Measurements from ENCODE around the gene B3GNT8. TPM values are rescaled to one million over a fixed set of nuclear protein-coding genes. Genes with fewer than 3 reads are reported as not detected.
"Not testable (repeated sequence)": the region's sequence is repeated elsewhere in the genome, so short reads cannot be mapped to it uniquely, and the experiment has no call there.

Gene B3GNT8
- total RNA-seq, 1 donor from 2014 or later: 4.6 TPM

DNA sequence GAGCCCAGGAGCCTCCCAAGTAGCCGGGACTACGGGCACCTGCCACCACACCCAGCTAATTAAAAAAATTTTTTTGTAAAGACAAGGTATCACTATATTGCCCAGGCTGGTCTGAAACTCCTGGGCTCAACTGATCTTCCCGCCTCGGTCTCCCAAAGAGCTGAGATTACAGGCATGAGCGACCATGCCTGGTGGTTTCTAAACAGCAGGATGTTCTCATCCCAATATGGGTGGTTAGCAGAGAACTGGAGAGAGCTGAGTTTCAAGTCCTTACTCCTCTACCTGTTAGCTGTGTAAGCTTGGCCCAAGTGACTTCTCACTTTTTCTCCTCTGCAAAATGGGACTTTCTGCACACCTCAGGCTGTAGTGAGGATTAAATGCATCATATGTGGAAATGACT, 42.8 kb downstream of the B3GNT8 start:
- no peaks in the 10 kb centered on the region for H3K9me3 Mint-ChIP-seq (ENCODE audit: low read depth)
- H3K36me3 Mint-ChIP-seq (ENCODE audit: insufficient read depth): peaks cover 2% of the 10 kb centered on the region
- H3K27me3 Mint-ChIP-seq: no peaks in the 10 kb centered on the region
- H3K4me3 Mint-ChIP-seq (ENCODE audit: low read depth): no peak overlapping the region
- H3K27ac Mint-ChIP-seq: no peak overlapping the region
- no peaks in the 10 kb centered on the region for H3K4me1 Mint-ChIP-seq (ENCODE audit: low read depth)
- TF ChIP-seq, protein P1, sequence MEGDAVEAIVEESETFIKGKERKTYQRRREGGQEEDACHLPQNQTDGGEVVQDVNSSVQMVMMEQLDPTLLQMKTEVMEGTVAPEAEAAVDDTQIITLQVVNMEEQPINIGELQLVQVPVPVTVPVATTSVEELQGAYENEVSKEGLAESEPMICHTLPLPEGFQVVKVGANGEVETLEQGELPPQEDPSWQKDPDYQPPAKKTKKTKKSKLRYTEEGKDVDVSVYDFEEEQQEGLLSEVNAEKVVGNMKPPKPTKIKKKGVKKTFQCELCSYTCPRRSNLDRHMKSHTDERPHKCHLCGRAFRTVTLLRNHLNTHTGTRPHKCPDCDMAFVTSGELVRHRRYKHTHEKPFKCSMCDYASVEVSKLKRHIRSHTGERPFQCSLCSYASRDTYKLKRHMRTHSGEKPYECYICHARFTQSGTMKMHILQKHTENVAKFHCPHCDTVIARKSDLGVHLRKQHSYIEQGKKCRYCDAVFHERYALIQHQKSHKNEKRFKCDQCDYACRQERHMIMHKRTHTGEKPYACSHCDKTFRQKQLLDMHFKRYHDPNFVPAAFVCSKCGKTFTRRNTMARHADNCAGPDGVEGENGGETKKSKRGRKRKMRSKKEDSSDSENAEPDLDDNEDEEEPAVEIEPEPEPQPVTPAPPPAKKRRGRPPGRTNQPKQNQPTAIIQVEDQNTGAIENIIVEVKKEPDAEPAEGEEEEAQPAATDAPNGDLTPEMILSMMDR (IDR thresholded peaks at IDR 0.05; ENCODE audit: unreplicated experiment): no peak
- no peak for DNase-seq (ENCODE audit: low spot score, unreplicated experiment)

DNA sequence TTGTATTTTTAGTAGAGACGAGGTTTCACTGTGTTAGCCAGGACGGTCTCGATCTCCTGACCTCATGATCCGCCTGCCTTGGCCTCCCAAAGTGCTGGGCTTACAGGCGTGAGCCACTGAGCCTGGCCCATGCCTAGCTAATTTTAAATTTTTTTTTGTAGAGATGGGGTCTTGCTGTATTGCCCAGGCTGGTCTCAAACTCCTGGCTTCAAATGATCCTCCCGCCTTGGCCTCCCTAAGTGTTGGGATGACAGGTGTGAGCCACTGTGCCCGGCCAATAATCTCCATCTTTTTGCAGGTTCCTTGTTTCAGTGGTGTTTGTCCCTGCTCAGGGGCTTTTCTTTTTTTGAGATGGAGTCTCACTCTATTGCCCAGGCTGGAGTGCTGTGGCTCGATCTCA, 45.6 kb downstream of the B3GNT8 start:
- H3K9me3 Mint-ChIP-seq (ENCODE audit: low read depth); H3K4me3 Mint-ChIP-seq (ENCODE audit: low read depth); H3K36me3 Mint-ChIP-seq (ENCODE audit: insufficient read depth); DNase-seq (ENCODE audit: low spot score, unreplicated experiment); H3K27ac Mint-ChIP-seq; H3K4me1 Mint-ChIP-seq (ENCODE audit: low read depth); H3K27me3 Mint-ChIP-seq: not testable (repeated sequence)

GRCh38 chr19:41377977-41378709, 49.0 kb downstream of the B3GNT8 start:
- no peak overlapping the region for H3K4me3 Mint-ChIP-seq (ENCODE audit: low read depth)
- no peaks in the 10 kb centered on the region for H3K36me3 Mint-ChIP-seq (ENCODE audit: insufficient read depth)
- TF ChIP-seq, protein P1 (IDR thresholded peaks at IDR 0.05; ENCODE audit: unreplicated experiment): peak; percentile 27
- H3K4me1 Mint-ChIP-seq (ENCODE audit: low read depth): peaks cover 8% of the 10 kb centered on the region
- H3K27me3 Mint-ChIP-seq: no peaks in the 10 kb centered on the region
- peak overlapping the region; percentile 41 for H3K27ac Mint-ChIP-seq
- DNase-seq (ENCODE audit: low spot score, unreplicated experiment): no peak
- no peaks in the 10 kb centered on the region for H3K9me3 Mint-ChIP-seq (ENCODE audit: low read depth)

DNA sequence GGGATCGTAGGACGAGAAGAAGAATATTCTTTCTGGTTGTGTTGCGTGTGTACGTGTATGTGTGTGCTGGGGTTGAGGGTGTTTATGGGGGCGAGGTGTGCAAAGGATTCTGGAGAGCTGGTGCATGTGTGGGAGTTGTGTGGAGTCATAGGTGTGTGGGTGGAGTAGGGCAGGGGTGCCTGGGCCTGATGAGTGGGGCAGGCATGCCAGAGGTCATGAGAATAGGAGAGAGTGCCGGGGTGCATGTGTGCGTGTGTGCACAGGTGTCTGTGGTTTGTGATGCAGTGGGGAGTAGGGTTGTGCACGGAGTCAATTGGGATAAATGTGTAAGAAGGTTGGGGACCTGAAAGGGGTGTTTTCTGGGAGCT, 50.2 kb downstream of the B3GNT8 start:
- Mint-ChIP-seq H3K27me3 (no peaks in the 10 kb centered on the region), H3K27ac (peak overlapping the region; percentile 48), H3K9me3 (ENCODE audit: low read depth) (no peaks in the 10 kb centered on the region), H3K4me3 (ENCODE audit: low read depth) (peak overlapping the region; percentile 61), H3K36me3 (ENCODE audit: insufficient read depth) (no peaks in the 10 kb centered on the region), H3K4me1 (ENCODE audit: low read depth) (peaks cover 8% of the 10 kb centered on the region)
- TF ChIP-seq, protein P1 (IDR thresholded peaks at IDR 0.05; ENCODE audit: unreplicated experiment): no peak
- no peak for DNase-seq (ENCODE audit: low spot score, unreplicated experiment)

DNA sequence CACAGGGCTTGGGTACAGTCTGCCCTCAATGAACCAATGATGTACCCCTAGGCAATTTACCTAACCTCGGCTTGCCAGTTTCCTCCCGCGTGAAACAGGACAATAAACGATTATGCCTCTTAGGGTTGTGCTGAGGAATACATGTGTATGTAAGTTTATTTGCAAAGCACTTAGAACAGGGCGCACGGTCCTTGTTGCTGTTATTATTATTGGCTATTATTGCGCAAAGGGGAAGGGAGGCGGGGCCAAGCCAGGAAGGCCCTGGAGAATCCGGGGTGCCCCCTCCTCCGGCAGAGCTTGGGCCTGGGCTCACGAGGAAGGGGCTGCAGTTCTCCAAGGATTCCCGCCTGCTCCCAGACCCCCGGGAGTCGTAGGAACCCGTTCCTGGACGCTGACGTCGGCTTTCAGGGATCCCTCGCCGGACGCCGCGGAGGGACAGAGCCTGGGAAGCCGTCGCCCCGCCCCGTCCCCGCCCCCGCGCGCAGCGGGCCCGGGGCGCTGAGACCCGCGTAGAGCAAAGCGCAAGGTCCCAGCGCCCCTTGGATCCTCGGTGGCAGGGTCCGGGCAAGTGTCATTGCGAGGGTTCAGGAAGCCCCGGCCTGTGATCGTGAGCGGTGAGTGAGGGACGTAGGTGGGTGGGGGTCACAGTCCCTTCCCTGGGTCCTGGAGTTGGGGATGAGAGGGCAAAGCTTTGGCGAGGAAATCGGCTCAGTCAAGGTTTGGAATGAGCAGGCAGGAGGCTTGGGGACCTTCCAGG, 50.8 kb downstream of the B3GNT8 start, which contains the start of gene TMEM91:
Gene TMEM91 (plus strand): TSS at position 293 of the 757 bp plus-strand sequence. CDS start 1,777 bp downstream, outside the sequence.
- peak within 1 kb of the TSS; percentile 60 for H3K27ac Mint-ChIP-seq
- no peak for DNase-seq (ENCODE audit: low spot score, unreplicated experiment)

More for the DNA sequence above, 50.8 kb downstream of the B3GNT8 start, which contains the start of gene TMEM91:
- Mint-ChIP-seq H3K27me3 (no peaks in the 10 kb centered on the region), H3K4me3 (ENCODE audit: low read depth) (peak within 1 kb of the TSS; percentile 61), H3K4me1 (ENCODE audit: low read depth) (peaks cover 8% of the 10 kb centered on the region), H3K9me3 (ENCODE audit: low read depth) (no peaks in the 10 kb centered on the region), H3K36me3 (ENCODE audit: insufficient read depth) (no peaks in the 10 kb centered on the region)
- TF ChIP-seq, protein P1 (IDR thresholded peaks at IDR 0.05; ENCODE audit: unreplicated experiment): no peak

Other genes starting within 250 kb of the B3GNT8 start
- gene CYP2S1, start 234.2 kb downstream of the B3GNT8 start, total RNA-seq: 4.0 and 5.8 TPM in 2 replicates
- 14.8 and 15.7 TPM in 2 replicates for gene AXL, start 208.2 kb downstream of the B3GNT8 start, total RNA-seq
- 256 and 259 TPM in 2 replicates for gene HNRNPUL1, start 163.0 kb downstream of the B3GNT8 start, total RNA-seq
- gene CCDC97, start 117.2 kb downstream of the B3GNT8 start, total RNA-seq: 44.9 and 46.5 TPM in 2 replicates
- gene TGFB1, start 73.5 kb downstream of the B3GNT8 start, total RNA-seq: 4.3 and 5.5 TPM in 2 replicates
- 8.6 and 10.7 TPM in 2 replicates for gene B9D2, start 63.2 kb downstream of the B3GNT8 start, total RNA-seq
- gene TMEM91, start 50.8 kb downstream of the B3GNT8 start, total RNA-seq: 12.8 and 14.3 TPM in 2 replicates
- gene EXOSC5, start 30.0 kb downstream of the B3GNT8 start, total RNA-seq: 15.4 and 17.0 TPM in 2 replicates
- 15.2 and 16.3 TPM in 2 replicates for gene BCKDHA, start 29.6 kb downstream of the B3GNT8 start, total RNA-seq
- gene DMAC2, start 12.5 kb upstream of the B3GNT8 start, total RNA-seq: 51.3 and 54.1 TPM in 2 replicates
- gene ERICH4, start 15.8 kb upstream of the B3GNT8 start, total RNA-seq: not detected in 2 replicates
- gene CEACAM21, start 148.8 kb upstream of the B3GNT8 start, total RNA-seq: not detected in 2 replicates
- not detected in 2 replicates for gene CEACAM4, start 199.7 kb upstream of the B3GNT8 start, total RNA-seq

Measured in progenitor cell of endocrine pancreas (in vitro differentiated cells).